ENCODE measurements around the gene MTMR10. TPM values are rescaled to one million over a fixed set of nuclear protein-coding genes. Genes with fewer than 3 reads are reported as not detected.

The MTMR10 gene
- total and polyA plus RNA-seq, 2 donors (not counting 1 experiment from before 2014, with no cell fraction given): 17.3 to 44.6 TPM

DNA sequence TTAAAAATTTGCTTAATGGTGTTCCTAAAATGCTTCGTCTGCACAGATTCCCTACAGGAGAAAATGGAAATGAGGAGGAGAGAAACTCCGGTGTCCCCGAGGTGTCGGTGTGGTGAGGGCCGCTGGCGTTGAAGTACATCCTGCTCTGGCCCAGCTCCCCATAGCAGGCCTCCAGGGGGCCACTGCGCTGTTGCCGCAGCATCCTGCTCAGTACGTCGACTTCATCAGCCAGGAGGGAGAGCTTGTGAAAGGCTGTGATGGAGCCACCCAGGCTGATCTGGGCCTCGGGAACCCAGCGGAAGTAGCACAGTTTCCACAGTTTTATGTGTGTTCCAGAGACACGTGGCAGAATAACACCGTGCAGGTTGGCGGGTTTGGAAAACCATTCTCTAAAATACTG is 49.9 kb downstream of the MTMR10 start:
- H3K79me2 ChIP-seq (ENCODE audit: control insufficient read depth, insufficient read depth, low read length): no peaks in the 10 kb centered on the region
- no peak overlapping the region for H3K27ac ChIP-seq (ENCODE audit: insufficient read depth, low read length)
- no peak overlapping the region for H3K9ac ChIP-seq (ENCODE audit: insufficient read depth, low read length)
- no peaks in the 10 kb centered on the region for H3K4me1 ChIP-seq (ENCODE audit: control insufficient read depth, extremely low read depth, insufficient read depth, low read length)
- no peak overlapping the region for H3K4me3 ChIP-seq (replicated peaks in 1 of 4; ENCODE audit: control extremely low read depth in 1 of 4, insufficient read depth in 1 of 4, low read depth in 3 of 4, low read length in 4 of 4)
- no peaks in the 10 kb centered on the region for H3K27me3 ChIP-seq (ENCODE audit: control insufficient read depth, insufficient read depth, low read length)
- no peaks in the 10 kb centered on the region for H3K9me3 ChIP-seq (ENCODE audit: control insufficient read depth, insufficient read depth, low read depth, low read length)
- DNase-seq (ENCODE audit: low read depth in 2 of 2): no peak
- H3K4me2 ChIP-seq (ENCODE audit: extremely low read depth, insufficient read depth, low read length): no peak overlapping the region
- H2AFZ ChIP-seq (ENCODE audit: low read length): no peak overlapping the region
- H4K20me1 ChIP-seq (ENCODE audit: control insufficient read depth, extremely low read depth, insufficient read depth, low read length): peaks cover 3% of the 10 kb centered on the region
- peaks cover 23% of the 10 kb centered on the region for H3K36me3 ChIP-seq (ENCODE audit: control insufficient read depth, insufficient read depth, low read length)
- no peak for TF ChIP-seq EZH2 (IDR thresholded peaks at IDR 0.05; ENCODE audit: low read length, missing control alignments)

DNA sequence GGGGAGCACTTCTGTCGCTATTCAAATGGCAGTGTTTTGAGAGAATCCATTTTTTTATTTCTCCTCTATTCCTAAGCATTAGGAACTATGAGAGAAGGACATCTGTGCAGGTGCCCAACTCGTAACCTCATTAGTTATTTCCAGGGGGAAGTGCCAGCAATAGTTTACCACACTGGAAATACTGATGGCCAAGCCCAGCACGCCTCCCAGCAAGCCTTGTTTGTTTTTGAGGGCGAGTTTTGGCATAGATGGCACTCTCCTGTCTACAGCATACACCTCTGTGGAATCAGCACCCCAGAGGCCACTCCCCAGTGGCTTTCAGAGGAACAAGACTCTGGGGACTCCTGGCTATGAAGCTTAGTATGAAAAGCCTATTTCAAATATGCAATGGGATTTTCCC is 51.1 kb downstream of the MTMR10 start:
- TF ChIP-seq EZH2 (IDR thresholded peaks at IDR 0.05; ENCODE audit: low read length, missing control alignments): no peak
- TF ChIP-seq, protein P1, sequence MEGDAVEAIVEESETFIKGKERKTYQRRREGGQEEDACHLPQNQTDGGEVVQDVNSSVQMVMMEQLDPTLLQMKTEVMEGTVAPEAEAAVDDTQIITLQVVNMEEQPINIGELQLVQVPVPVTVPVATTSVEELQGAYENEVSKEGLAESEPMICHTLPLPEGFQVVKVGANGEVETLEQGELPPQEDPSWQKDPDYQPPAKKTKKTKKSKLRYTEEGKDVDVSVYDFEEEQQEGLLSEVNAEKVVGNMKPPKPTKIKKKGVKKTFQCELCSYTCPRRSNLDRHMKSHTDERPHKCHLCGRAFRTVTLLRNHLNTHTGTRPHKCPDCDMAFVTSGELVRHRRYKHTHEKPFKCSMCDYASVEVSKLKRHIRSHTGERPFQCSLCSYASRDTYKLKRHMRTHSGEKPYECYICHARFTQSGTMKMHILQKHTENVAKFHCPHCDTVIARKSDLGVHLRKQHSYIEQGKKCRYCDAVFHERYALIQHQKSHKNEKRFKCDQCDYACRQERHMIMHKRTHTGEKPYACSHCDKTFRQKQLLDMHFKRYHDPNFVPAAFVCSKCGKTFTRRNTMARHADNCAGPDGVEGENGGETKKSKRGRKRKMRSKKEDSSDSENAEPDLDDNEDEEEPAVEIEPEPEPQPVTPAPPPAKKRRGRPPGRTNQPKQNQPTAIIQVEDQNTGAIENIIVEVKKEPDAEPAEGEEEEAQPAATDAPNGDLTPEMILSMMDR (conservative IDR thresholded peaks at IDR 0.05 in 1 of 2, IDR thresholded peaks at IDR 0.05 in 1 of 2; ENCODE audit: low read depth in 1 of 2, low read length in 2 of 2): no peak
- peaks cover 18% of the 10 kb centered on the region for H3K36me3 ChIP-seq (ENCODE audit: control insufficient read depth, insufficient read depth, low read length)
- H3K79me2 ChIP-seq (ENCODE audit: control insufficient read depth, insufficient read depth, low read length): no peaks in the 10 kb centered on the region

GRCh38 chr15:30939161-30939560 is 52.3 kb downstream of the MTMR10 start:
- no peak for DNase-seq (ENCODE audit: low read depth in 2 of 2)
- Histone ChIP-seq H3K4me2 (ENCODE audit: extremely low read depth, insufficient read depth, low read length) (no peak overlapping the region), H2AFZ (ENCODE audit: low read length) (no peak overlapping the region), H3K4me1 (ENCODE audit: control insufficient read depth, extremely low read depth, insufficient read depth, low read length) (no peaks in the 10 kb centered on the region), H3K4me3 (replicated peaks in 1 of 4; ENCODE audit: control extremely low read depth in 1 of 4, insufficient read depth in 1 of 4, low read depth in 3 of 4, low read length in 4 of 4) (no peak overlapping the region), H3K27ac (ENCODE audit: insufficient read depth, low read length) (no peak overlapping the region), H3K36me3 (ENCODE audit: control insufficient read depth, insufficient read depth, low read length) (peaks cover 20% of the 10 kb centered on the region), H3K27me3 (ENCODE audit: control insufficient read depth, insufficient read depth, low read length) (no peaks in the 10 kb centered on the region), H3K9ac (ENCODE audit: insufficient read depth, low read length) (no peak overlapping the region), H4K20me1 (ENCODE audit: control insufficient read depth, extremely low read depth, insufficient read depth, low read length) (peaks cover 3% of the 10 kb centered on the region), H3K79me2 (ENCODE audit: control insufficient read depth, insufficient read depth, low read length) (no peaks in the 10 kb centered on the region), H3K9me3 (ENCODE audit: control insufficient read depth, insufficient read depth, low read depth, low read length) (no peaks in the 10 kb centered on the region)
- TF ChIP-seq, protein P1 (conservative IDR thresholded peaks at IDR 0.05 in 1 of 2, IDR thresholded peaks at IDR 0.05 in 1 of 2; ENCODE audit: low read depth in 1 of 2, low read length in 2 of 2): no peak
- no peak for TF ChIP-seq EZH2 (IDR thresholded peaks at IDR 0.05; ENCODE audit: low read length, missing control alignments)

More for the DNA sequence above, 51.1 kb downstream of the MTMR10 start:
- no peak overlapping the region for H3K9ac ChIP-seq (ENCODE audit: insufficient read depth, low read length)
- no peak overlapping the region for H2AFZ ChIP-seq (ENCODE audit: low read length)
- no peak overlapping the region for H3K4me2 ChIP-seq (ENCODE audit: extremely low read depth, insufficient read depth, low read length)
- H4K20me1 ChIP-seq (ENCODE audit: control insufficient read depth, extremely low read depth, insufficient read depth, low read length): peaks cover 3% of the 10 kb centered on the region
- no peaks in the 10 kb centered on the region for H3K9me3 ChIP-seq (ENCODE audit: control insufficient read depth, insufficient read depth, low read depth, low read length)
- no peaks in the 10 kb centered on the region for H3K27me3 ChIP-seq (ENCODE audit: control insufficient read depth, insufficient read depth, low read length)
- DNase-seq (ENCODE audit: low read depth in 2 of 2): no peak
- H3K4me1 ChIP-seq (ENCODE audit: control insufficient read depth, extremely low read depth, insufficient read depth, low read length): no peaks in the 10 kb centered on the region
- H3K27ac ChIP-seq (ENCODE audit: insufficient read depth, low read length): no peak overlapping the region
- H3K4me3 ChIP-seq (replicated peaks in 1 of 4; ENCODE audit: control extremely low read depth in 1 of 4, insufficient read depth in 1 of 4, low read depth in 3 of 4, low read length in 4 of 4): no peak overlapping the region
